Stimulated activated CD4-positive, alpha-beta T cell treated with anti-CD3 and anti-CD28 coated beads, Interleukin-15, amount 100 ng/mL, for 1 hour (primary cell): Measurements from ENCODE around the gene IFNGR1.
"Not testable (repeated sequence)": the region's sequence is repeated elsewhere in the genome, so short reads cannot be mapped to it uniquely, and the experiment has no call there.

Experiments
- DNase-seq, 2 donors: peaks; one replicate each; pipeline ENCODE4 v3.0.0-alpha.2; 2020; ENCODE audit warnings: low read depth in 1 of 2, low spot score in 1 of 2

IFNGR1 gene

DNA sequence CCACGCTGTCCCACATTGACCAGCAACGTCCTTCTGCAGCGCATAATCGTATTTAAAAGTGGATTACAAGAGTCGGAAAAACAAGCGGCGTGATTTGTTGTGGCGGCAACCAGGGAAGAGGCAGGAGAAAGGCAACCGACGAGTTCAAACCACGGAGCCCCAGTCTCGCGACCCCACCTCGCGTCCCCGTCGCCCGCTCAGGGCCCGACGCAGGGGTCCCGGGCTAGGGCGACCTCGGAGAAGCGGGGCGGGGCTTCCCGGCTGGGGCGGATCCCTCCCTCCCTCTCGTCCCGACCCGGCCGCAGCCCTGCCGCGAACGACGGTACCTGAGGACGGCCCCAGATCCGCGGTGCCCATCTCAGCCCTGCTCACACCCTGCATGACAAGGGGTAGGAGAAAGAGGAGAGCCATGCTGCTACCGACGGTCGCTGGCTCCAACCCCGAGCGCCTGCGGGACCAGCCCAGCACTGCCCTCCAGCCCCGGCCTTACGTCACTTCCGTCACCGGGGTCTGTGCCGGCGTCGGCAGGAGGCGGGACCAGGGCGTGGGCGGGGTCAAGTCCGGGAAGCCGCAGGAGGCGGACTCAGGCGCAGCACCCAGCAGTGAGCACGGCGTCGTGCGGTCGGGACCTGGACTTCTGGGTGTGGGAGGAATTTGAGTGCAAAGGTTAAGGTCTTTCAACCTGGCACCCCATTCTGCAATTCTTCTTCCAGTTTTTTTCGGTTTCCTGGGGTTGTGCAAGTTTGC lies at the start of gene IFNGR1:
Gene IFNGR1 (minus strand): TSS at position 469 of the 747 bp plus-strand sequence. CDS start 58 bp downstream, at position 411.
- peak; percentile 86 to 94 for DNase-seq

DNA sequence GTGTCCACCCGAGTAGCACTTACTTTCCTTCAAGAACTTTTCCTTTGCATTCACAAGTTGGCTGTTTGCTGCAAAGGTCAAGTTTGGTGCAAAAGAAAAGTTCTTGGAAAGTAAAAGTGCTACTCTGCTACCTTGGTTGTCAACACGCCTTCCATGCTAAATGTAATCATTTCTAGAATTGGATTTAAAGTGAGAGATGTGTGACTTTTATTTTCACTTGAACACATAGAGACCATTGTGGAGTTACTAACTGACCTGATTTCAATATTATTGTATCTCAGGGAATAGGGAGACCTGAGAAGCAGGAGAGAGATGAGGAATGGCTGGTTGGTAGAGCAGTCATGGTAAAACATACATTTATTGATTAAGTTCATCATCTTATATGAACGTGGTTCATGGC lies 49.7 kb upstream of the IFNGR1 start:
- no peak for DNase-seq

DNA sequence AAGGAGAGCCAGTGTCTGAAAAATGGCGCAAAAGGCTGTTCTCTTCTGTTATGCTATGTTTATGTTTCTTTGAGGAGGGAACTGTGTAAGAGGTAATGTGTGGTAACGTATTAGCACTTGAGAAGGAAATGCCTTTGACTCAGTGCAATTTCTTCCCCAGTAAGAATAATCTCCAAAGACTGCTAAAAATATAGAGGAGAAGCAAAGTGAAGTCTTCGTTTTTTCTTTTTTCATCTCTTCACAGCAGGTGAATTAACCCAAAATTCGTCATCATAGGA lies 47.1 kb upstream of the IFNGR1 start:
- DNase-seq: no peak

DNA sequence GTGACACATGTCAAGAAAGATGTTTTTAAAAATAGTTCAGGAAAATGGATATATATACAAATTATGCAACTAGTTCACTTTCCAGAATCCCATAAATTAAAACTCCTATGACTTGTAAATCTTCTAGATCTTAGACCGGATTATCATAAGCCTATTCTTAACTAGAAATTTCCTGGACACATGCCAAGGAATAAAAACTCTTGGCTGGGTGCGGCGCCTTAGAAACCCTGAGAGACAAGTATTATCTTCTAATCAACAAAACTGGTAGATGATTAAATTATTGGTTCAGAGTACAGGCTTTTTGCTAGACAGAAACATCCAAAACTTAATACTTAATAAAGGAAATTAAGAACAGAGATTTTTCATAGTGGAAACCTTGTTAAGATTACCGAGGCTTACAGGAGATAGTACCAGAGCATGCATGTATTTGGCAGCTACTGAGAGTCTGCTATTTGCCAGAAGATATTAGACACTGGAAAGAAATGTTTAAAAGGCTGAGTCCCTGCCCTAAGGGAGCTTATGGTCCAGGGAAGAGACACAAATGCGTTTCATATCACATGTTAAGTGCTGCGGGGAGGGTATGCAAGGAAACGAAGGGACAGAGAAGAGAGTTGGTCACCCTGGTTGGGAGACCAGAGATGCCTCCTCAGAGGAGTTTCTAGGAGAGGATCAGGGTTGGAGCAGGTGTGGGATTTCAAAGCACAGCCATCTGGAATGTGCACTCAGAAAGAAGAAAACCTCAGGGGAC lies 46.5 kb upstream of the IFNGR1 start:
- no peak for DNase-seq

DNA sequence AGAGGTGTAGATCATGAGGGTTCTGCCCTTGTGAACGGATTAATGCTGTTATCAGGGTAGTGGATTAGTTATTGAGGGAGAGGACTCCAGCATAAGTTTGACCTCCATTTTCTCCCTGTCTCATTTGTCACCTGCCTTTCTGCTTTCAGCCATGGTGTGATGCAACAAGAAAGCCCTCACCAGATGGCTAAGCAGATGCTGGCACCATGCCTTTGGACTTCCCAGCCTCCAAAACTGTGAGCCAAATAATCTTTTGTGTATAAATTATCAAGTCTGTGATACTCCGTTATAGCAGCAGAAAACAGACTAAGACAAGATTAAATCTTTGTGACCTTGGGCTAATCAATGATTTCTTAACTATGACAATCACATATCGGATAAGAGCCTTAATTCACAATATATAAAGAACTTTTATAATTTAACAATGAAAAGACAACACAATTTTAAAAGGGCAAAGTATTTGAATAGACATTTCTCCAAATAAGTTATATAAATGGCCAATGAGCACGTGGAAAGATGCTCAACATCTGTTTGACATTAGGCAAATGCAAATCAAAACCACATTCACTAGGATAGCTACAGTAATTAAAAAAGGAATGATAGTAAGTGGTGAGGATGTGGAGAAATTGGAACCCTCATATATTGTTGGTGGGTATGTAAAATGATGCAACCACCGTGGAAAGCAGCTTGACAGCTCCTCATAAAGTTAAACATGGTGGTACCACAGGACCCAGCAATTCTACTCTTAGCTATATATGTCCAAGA lies 45.3 kb upstream of the IFNGR1 start:
- no peak for DNase-seq

DNA sequence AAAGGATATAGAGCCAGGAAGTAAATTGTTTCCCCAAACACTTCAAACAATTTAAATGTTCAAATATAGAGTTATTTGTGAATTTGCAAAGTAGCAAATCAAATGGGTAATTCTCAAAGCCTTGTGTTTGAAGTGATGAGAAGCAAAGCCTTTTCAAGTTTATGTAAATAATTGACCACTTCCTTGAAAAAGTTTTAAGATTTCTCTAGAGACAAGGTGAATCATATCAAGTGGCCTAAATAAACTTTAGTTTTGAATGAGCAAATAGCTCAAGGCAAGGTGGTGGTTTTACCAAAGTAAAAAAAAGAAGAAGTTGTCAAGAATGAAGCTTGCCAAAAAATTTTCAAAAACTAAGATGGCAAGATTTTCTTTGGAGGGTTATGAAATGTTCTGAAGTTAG lies 42.6 kb upstream of the IFNGR1 start:
- DNase-seq: no peak

DNA sequence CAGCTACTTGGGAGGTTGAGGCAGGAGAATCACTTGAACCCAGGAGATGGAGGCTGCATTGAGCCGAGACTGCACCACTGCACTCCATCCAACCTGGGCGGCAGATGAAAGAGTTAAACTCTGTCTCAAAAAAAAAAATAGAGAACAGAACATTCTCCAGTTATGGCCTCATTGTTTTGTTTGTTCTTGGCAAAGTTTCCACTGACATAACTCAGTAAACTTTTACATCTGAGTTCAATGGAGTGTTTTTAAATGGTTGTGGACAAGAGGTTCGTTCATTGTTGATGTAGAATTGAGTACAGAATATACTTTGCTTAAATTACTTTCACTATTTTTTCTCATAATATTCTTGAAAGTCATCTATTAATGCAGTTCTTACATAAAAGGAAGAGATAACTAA lies 42.2 kb upstream of the IFNGR1 start:
- no peak for DNase-seq

DNA sequence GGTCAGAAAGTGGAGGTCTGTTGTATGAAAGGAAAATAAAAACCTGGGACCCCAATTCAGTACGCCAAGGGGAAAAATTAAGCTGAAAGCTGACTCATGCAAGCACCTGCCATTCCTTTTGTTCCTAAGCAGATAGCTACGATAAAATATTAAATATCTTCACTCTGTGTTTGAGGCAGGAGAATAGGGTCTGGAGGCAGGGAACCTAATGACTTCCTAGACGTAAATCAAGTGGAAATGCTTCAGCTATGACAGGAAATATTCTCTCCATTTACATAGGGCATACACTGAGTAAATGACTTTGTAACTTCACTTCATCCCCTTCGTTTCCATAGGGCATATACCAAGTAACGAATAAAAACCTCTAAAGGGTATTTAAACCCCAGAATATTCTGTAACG lies 41.0 kb upstream of the IFNGR1 start:
- DNase-seq: no peak

DNA sequence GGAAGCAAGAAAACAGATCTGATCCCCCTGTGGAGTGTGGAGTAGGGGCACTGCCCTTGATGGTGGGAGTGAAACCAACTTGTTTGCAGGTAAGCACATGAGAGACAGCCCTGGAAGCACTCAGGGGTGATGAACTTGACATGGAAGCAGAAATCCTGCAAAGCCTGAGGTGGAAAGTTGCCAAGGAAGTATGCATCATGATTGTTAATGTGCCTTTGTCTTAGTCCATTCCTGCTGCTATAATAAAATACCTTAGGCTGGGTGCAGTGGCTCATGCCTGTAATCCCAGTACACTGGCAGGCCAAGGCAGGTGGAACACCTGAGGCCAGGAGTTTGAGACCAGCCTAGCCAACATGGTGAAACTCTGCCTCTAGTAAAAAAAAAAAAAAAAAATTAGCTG lies 40.2 kb upstream of the IFNGR1 start:
- no peak for DNase-seq

DNA sequence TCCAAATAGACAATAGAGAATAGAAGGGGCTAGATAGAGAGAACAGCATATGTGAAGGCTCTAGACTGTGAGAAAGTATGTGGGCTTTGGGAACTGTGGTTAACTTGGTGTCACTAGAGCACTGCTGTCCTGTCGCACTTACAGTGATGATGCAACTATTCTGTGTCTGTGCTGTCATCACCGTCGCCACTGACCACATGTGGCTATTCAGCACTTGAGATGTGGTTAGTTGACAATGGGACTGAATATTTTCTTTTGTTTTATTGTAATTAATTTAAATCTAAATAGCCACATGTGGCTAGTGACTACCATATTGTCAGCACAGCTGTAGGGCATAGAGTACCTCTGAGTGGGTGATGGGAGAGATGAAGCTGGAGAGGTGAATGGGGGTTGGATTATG lies 39.0 kb upstream of the IFNGR1 start:
- no peak for DNase-seq

DNA sequence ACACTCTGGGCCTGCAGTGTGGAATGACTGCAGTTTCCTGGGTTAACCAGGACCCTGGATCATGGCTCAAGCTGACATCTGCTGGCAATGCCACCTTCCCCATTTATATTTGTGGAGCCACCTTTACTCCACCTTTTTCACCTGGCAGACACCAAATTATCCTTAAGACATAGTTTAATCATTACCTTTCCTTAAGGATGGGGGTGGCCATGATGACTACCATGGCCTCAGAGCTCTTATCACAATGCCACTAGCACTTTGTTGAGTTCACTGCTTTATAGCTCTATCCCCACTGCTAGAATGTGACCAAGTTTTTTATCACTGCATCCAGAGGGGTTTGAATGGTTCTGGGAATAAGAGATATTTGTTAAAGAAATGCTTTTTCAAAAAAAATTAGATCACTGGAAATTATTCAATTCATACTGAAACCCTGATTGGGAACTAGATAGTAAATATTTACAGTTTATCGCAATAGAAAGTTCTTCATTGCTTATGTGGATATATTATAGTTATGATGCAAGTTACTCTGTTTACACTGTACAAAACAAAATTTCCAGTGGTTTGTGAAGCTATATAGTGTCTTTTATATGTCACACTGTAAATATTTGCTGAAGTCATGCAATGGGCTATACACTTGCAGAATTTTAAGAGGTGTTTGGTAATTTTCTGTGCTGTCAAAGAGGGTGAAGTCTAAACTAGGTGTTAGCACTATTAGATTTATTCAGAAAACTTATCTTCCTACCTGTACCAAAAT lies 37.3 kb upstream of the IFNGR1 start:
- no peak for DNase-seq

DNA sequence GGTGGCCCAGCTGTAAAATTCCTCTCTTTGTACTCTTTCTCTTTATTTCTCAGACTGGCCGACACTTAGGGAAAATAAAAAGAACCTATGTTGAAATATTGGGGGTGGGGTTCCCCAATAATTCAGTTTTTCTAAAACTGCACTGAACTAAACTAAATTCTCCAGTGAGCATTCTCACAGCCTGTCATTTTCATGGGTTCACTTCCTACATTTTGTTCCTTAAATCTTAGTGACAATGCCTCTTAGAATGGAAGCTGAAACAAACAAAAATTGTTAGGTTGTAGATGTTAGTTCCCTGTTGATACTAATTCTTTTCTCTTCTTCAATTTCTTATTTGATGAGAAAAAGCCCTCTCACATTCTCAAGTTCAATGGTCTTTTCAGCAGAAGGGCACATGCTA lies 35.8 kb upstream of the IFNGR1 start:
- DNase-seq: no peak

DNA sequence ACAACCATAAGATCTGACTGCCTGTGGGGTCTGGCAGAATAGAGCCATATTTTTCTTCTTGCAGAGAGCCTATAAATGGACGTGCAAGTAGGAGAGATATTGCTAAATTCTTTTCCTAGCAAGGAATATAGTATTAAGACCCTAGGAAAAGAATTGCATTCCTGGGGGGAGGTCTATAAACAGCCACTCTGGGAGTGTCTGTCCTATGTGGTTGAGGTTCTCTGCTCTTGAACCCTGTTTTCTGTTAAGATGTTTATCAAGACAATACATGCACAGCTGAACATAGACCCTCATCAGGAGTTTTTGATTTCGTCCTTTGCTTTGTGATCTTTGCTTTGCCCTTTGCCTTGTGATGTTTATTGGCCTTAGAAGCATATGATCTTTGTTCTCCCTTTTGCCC lies 35.2 kb upstream of the IFNGR1 start:
- DNase-seq: not testable (repeated sequence)

DNA sequence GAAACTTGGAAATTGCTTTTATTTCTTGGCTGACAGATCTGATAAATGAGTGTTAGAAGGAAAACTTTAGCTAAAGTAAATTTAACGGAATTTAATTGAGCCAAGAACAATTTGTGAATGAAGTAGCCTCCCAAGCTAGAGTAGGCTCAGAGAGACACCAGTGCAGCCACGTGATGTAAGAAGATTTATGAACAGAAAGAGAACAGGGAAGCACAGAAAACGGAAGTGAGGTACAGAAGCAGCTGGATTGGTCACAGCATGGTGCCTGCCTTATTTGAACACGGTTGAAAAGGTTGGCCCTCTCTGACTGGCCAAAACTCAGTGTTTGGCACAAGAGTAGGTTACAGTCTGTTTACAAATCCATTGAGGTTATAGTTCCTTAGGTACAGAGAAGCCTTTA lies 29.5 kb upstream of the IFNGR1 start:
- no peak for DNase-seq

DNA sequence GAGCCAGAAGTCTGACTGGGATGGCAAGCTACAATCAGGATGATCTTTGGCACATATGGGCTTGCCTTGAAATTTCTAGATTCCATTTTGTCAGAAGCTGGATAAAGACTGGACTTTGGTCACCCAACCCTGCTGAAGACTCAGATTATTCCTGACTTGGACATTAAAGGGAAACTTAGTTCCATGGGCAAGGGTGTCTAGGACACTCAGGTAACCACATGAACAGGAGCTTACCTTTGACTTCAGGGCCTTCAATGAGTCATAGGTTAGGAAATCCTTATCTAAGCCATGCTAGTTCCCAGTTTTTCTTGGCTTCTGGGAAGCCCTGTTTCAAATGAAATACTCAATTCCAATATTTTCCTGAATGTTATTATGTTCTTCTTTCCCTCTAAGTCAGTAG lies 28.5 kb upstream of the IFNGR1 start:
- DNase-seq: no peak

DNA sequence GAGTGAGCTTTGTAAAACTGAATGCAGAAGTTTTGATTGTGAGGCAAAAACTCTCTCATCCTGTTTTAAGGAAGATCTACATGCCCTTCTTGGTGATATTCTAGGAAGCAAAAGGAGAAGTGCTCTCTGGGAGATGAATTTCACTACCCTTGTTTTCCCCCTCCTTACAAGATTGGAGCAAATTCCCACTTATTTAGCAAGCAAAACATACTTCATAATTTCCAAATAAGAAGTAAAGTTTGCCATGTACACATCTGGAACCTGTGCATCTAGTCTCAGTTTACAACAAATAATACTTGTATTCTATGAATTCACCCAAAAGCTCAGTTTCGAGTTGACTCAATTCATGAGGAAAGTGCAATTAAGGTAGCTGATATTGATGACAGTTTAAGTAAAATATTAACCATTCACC lies 27.6 kb upstream of the IFNGR1 start:
- no peak for DNase-seq

DNA sequence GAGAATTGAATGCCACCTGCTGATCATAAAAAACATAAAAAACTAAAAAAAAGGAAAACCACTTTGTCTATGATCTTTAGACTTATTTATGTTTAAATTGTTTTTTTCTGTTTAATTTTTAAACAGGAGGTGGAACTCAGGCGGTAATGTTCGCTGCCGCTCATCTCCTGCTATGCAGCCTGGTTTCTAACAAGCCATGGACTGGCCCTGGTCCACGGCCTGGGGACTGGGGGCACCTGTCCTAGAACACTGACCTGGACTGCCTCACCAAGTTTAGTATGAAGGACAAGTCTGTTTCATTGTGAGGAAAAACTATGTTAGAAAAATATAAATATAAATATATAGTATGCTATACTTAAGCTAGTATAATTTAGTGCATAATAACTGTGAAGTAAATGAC lies 27.0 kb upstream of the IFNGR1 start:
- DNase-seq: no peak

DNA sequence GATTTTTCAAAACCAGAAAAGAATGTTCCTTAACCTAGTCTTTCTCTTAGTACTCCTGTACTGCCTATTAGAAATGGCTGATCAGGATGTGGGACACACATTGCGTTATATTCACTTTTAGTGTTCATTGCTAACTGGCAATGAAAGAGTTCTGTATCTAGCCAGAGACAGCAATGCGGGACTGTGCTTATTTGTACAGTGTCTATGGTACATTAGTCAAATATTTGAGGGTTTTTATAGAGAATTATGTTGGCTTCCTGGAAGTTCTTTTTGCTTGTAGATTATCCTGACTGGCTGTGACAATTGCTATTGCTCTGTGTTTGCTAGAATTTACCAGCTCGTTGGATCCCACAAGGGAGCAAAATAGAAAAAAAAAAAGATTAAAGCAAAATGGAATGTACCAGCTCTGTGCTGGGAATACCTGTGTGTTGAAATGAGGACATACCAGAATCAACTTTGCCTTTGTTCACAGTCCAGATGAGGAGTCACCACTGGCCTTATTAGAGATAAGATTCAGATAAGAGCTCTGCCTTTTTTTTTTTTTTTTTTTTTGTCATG lies 22.4 kb upstream of the IFNGR1 start:
- DNase-seq: no peak

DNA sequence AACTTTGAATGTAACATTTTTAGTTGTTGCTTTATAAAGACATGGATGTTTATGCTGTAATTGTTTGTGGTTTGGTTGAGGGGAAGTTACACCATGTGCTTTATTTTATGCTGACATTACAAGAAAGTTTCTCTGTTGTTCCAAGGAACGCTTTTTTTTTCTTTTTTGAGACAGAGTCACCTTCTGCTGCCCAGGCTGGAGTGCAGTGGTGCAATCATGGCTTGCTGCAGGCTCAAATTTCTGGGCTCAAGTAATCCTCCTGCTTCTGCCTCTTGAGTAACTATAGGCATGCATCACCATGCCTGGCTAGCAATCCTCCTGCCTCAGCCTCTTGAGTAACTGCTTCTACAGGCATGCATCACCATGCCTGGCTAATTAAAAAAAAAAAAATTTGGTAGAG lies 21.0 kb upstream of the IFNGR1 start:
- no peak for DNase-seq

DNA sequence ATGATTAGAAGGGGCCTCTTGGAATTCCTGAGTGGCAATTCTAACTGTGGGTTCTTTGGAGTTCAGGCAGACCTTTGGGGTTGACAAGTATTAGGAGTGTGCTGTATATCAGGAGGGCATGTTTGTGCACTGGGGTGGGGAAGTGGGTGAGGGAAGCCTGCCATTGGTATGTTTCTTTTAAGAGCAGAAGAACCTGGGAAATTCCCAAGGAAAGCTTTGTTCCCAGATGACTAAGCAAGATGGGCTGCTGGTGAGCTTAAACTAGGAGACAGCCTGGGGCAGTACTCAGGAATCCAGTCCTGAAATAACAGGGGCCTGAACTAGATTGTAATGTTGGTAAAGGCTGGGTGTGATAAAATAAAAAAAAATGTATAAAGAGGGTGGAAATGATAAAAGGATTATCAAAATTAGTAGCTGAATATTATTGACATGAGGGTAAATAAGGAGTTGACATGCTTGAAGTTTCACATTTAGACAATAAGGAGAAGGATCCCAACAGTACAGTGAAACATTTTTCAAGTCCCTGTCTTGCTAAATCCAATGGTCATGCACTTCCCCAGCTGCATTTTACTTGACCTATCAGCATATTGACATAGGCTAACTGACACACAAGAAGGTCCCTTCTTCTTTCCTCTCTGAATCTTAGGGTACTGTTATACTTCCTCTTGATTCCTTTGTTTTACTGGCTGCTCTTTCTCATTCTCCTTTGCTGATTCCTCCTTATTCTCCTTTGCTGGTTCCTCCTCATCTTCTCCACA lies 18.4 kb upstream of the IFNGR1 start:
- no peak for DNase-seq
